Subcutaneous adipose tissue (tissue), 4 donors: Measurements from ENCODE around the gene KIF16B. TPM values are rescaled to one million over a fixed set of nuclear protein-coding genes. Genes with fewer than 3 reads are reported as not detected.

Experiments used
- total RNA-seq, 4 donors: library from RNA; depleted of rRNA; stranded (reverse); fragments of >200 nt; gene quantifications; one replicate each; pipeline ENCODE4 v1.1.0, GENCODE V29; 2016
- TF ChIP-seq, protein P1 (sequence below): fragments of 450-650 bp; IDR thresholded peaks from one replicate; pipeline ENCODE4 v1.5.1; 2016; ENCODE audit warnings: low read depth, mild to moderate bottlenecking, control low read depth, antibody characterized with exemption, moderate library complexity

Gene KIF16B
- total RNA-seq, 4 donors from 2014 or later = 20.0 to 39.1 (median 26.6) TPM

GRCh38 chr20:16308754-16309153, 264.5 kb downstream of the KIF16B start:
- TF ChIP-seq, protein P1, sequence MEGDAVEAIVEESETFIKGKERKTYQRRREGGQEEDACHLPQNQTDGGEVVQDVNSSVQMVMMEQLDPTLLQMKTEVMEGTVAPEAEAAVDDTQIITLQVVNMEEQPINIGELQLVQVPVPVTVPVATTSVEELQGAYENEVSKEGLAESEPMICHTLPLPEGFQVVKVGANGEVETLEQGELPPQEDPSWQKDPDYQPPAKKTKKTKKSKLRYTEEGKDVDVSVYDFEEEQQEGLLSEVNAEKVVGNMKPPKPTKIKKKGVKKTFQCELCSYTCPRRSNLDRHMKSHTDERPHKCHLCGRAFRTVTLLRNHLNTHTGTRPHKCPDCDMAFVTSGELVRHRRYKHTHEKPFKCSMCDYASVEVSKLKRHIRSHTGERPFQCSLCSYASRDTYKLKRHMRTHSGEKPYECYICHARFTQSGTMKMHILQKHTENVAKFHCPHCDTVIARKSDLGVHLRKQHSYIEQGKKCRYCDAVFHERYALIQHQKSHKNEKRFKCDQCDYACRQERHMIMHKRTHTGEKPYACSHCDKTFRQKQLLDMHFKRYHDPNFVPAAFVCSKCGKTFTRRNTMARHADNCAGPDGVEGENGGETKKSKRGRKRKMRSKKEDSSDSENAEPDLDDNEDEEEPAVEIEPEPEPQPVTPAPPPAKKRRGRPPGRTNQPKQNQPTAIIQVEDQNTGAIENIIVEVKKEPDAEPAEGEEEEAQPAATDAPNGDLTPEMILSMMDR = no peak

DNA sequence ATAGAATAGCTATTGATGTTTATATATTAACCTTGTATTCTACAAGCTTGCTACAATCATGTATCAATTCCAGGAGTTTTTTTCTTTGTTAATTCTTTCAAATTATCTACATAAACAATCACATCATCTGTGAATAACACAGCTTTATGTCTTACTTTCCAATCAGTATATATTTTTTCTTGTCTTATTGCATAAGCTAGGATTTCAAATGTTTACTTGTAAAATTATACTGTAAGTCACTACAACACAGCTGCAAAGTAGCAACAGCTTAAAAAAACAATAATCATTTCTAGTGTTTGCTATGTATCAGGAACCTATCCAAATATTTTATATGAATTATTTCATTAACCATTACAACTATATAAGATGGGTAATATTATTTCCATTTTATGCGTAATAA, 270.4 kb downstream of the KIF16B start:
- TF ChIP-seq, protein P1 = no peak

GRCh38 chr20:16301986-16302385, 271.3 kb downstream of the KIF16B start:
- TF ChIP-seq, protein P1 = no peak

- TF ChIP-seq, protein P1 = no peak
These were observed 273.4 kb downstream of the KIF16B start for GRCh38 chr20:16299897-16300296.

- TF ChIP-seq, protein P1 = no peak
These were observed 276.3 kb downstream of the KIF16B start for GRCh38 chr20:16296931-16297330.

- TF ChIP-seq, protein P1 = no peak
These were observed 277.7 kb downstream of the KIF16B start for GRCh38 chr20:16295534-16295933.

- TF ChIP-seq, protein P1 = no peak
These were observed 279.7 kb downstream of the KIF16B start for GRCh38 chr20:16293590-16293989.
